A204.1 (cell line): Measurements from ENCODE around the gene MAP6D1.
"Not testable (repeated sequence)": the region's sequence is repeated elsewhere in the genome, so short reads cannot be mapped to it uniquely, and the experiment has no call there.

Experiments
- FAIRE-seq: peaks from 2 replicates; lab custom pipeline; 2012; peaks lifted over from hg19 to GRCh38; lab: Jason Lieb, UNC

MAP6D1 gene

GRCh38 chr3:183797996-183798395, 27.4 kb downstream of the MAP6D1 start:
- no peak for FAIRE-seq

- FAIRE-seq = no peak
These were observed 29.0 kb downstream of the MAP6D1 start for GRCh38 chr3:183796372-183796771.

GRCh38 chr3:183794452-183794851, 30.9 kb downstream of the MAP6D1 start:
- FAIRE-seq = no peak

GRCh38 chr3:183792976-183793375, 32.4 kb downstream of the MAP6D1 start:
- FAIRE-seq = no peak

- FAIRE-seq = no peak
These were observed 34.7 kb downstream of the MAP6D1 start for GRCh38 chr3:183790700-183791099.

GRCh38 chr3:183789826-183790225, 35.6 kb downstream of the MAP6D1 start:
- no peak for FAIRE-seq

GRCh38 chr3:183784503-183784902, 40.9 kb downstream of the MAP6D1 start:
- not testable (repeated sequence) for FAIRE-seq

GRCh38 chr3:183782576-183783276, 42.7 kb downstream of the MAP6D1 start:
- FAIRE-seq = no peak

- FAIRE-seq = no peak
These were observed 44.1 kb downstream of the MAP6D1 start for GRCh38 chr3:183781246-183781645.

- no peak for FAIRE-seq
These were observed 45.4 kb downstream of the MAP6D1 start for GRCh38 chr3:183779896-183780465.

- no peak for FAIRE-seq
These were observed 48.3 kb downstream of the MAP6D1 start for GRCh38 chr3:183777016-183777618.

GRCh38 chr3:183776451-183776850, 48.9 kb downstream of the MAP6D1 start:
- FAIRE-seq = not testable (repeated sequence)

GRCh38 chr3:183775781-183776180, 49.6 kb downstream of the MAP6D1 start:
- no peak for FAIRE-seq

- FAIRE-seq = no peak
These were observed 50.7 kb downstream of the MAP6D1 start for GRCh38 chr3:183774631-183775030.

GRCh38 chr3:183769453-183769852, 55.9 kb downstream of the MAP6D1 start:
- no peak for FAIRE-seq

GRCh38 chr3:183768114-183768513, 57.3 kb downstream of the MAP6D1 start:
- no peak for FAIRE-seq

GRCh38 chr3:183766745-183767606, 58.4 kb downstream of the MAP6D1 start:
- no peak for FAIRE-seq

GRCh38 chr3:183766107-183766506, 59.3 kb downstream of the MAP6D1 start:
- FAIRE-seq = no peak
